ENCODE results near the gene FEM1B. TPM values are rescaled to one million over a fixed set of nuclear protein-coding genes. Genes with fewer than 3 reads are reported as not detected.

Gene FEM1B
- total RNA-seq, 1 donor from 2014 or later: 45.1 TPM

GRCh38 chr15:68343579-68344225 is 66.2 kb downstream of the FEM1B start:
- H3K4me3 Mint-ChIP-seq (ENCODE audit: low read depth): no peak overlapping the region
- H3K9me3 Mint-ChIP-seq: no peaks in the 10 kb centered on the region
- no peak for DNase-seq (ENCODE audit: low spot score)
- no peak overlapping the region for H3K27ac Mint-ChIP-seq
- no peaks in the 10 kb centered on the region for H3K36me3 Mint-ChIP-seq (ENCODE audit: low read depth)
- intact Hi-C loops (cut with micrococcal nuclease): no loop called here
- H3K27me3 Mint-ChIP-seq (ENCODE audit: low read depth): no peaks in the 10 kb centered on the region
- no peaks in the 10 kb centered on the region for H3K4me1 Mint-ChIP-seq (ENCODE audit: low read depth)

- no peak overlapping the region for H3K27ac Mint-ChIP-seq
- H3K27me3 Mint-ChIP-seq (ENCODE audit: low read depth): no peaks in the 10 kb centered on the region
- no peaks in the 10 kb centered on the region for H3K36me3 Mint-ChIP-seq (ENCODE audit: low read depth)
- DNase-seq (ENCODE audit: low spot score): no peak
- no peaks in the 10 kb centered on the region for H3K9me3 Mint-ChIP-seq
- H3K4me1 Mint-ChIP-seq (ENCODE audit: low read depth): no peaks in the 10 kb centered on the region
- H3K4me3 Mint-ChIP-seq (ENCODE audit: low read depth): no peak overlapping the region
- intact Hi-C loops (cut with micrococcal nuclease): no loop called here
Observed at GRCh38 chr15:68344600-68344999, 67.1 kb downstream of the FEM1B start.

Other genes starting within 250 kb of the FEM1B start
- 30.3 and 34.4 TPM in 2 replicates for gene PIAS1, start 223.4 kb upstream of the FEM1B start, total RNA-seq
- 11.9 and 12.1 TPM in 2 replicates for gene CALML4, start 72.4 kb upstream of the FEM1B start, total RNA-seq
- gene CLN6, start 48.0 kb upstream of the FEM1B start, total RNA-seq: 82.4 and 84.9 TPM in 2 replicates
- 0.92 and 2.3 TPM in 2 replicates for gene ITGA11, start 154.4 kb downstream of the FEM1B start, total RNA-seq

All from activated T-helper 2 cell treated with anti-CD3 and anti-CD28 coated beads, Interferon-gamma antibody, Interleukin-2, Interleukin-4, amounts not matched to agents 10 μg/mL and 5 μg/mL and 100 μg/mL, durations not matched to agents 14 hours and 24 hours and 36 hours (primary cell).